ENCODE measurements around the gene CCDC152. TPM values are rescaled to one million over a fixed set of nuclear protein-coding genes. Genes with fewer than 3 reads are reported as not detected.

Gene CCDC152
- total RNA-seq, 2 donors from 2014 or later, result 1.3 TPM; not detected in 1

DNA sequence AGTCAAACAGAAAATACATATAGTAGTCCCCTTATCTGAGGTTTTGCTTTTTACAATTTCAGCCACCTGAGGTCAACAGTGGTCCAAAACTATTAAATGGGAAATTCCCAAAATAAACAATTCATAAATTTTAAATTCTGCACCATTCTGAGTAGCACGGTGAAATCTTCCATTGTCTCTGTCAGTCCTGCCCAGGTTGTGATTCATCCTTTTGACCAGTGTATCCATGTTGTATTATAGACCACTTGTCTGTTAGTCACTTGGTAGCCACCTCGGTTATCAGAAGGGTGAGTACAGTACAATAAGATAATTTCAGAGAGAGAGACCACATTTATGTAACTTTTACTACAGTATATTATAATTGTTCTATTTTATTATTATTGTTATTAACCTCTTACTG is 2.8 kb downstream of the CCDC152 start:
- no peaks in the 10 kb centered on the region for H3K36me3 ChIP-seq (replicated peaks in 1 of 2; ENCODE audit: insufficient read depth in 1 of 2, low read depth in 2 of 2)
- intact Hi-C loops (cut with DNase I), result no loop called here
- TF ChIP-seq CTCF (IDR thresholded peaks at IDR 0.05) (no peak), POLR2A (IDR thresholded peaks at IDR 0.05) (no peak)
- H3K27me3 ChIP-seq, result no peaks in the 10 kb centered on the region
- H3K9me3 ChIP-seq, result no peaks in the 10 kb centered on the region
- H3K27ac ChIP-seq, result no peak overlapping the region
- H3K4me1 ChIP-seq, result no peaks in the 10 kb centered on the region
- DNase-seq, result no peak
- 69 to 74% methylated on average over 2 of the region's 2 CpGs for WGBS, 2 donors
- no peak overlapping the region for H3K4me3 ChIP-seq
- ATAC-seq, result no peak

GRCh38 chr5:42760426-42760825 is 3.8 kb downstream of the CCDC152 start:
- no peak overlapping the region for H3K4me3 ChIP-seq
- DNase-seq (no peak), ATAC-seq (no peak)
- no peaks in the 10 kb centered on the region for H3K36me3 ChIP-seq (replicated peaks in 1 of 2; ENCODE audit: insufficient read depth in 1 of 2, low read depth in 2 of 2)
- no peak overlapping the region for H3K27ac ChIP-seq
- no peaks in the 10 kb centered on the region for H3K27me3 ChIP-seq
- TF ChIP-seq CTCF (IDR thresholded peaks at IDR 0.05) (no peak), POLR2A (IDR thresholded peaks at IDR 0.05) (no peak)
- 84 to 88% methylated on average over 4 of the region's 4 CpGs for WGBS, 2 donors
- H3K4me1 ChIP-seq, result no peaks in the 10 kb centered on the region
- H3K9me3 ChIP-seq, result no peaks in the 10 kb centered on the region
- intact Hi-C loops (cut with DNase I), result no loop called here

DNA sequence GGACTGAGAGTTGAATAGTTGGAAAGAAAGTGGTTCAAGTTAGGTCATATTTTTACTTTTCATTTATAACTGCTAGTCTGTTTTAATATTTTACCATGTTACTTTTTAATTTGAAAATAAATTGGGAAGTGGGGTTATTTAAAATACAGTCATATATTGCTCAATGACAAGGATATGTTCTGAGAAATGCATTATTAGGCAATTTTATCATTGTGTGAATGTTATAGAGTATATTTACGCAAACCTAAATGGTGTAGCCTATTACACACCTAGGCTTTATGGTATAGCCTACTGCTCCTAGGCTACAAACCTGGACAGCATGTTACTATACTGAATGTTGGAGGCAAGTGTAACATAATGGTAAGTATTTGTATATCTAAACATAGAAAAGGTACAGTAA is 5.2 kb downstream of the CCDC152 start:
- no peak for ATAC-seq
- no peak overlapping the region for H3K27ac ChIP-seq
- WGBS, 2 donors, result 78 to 95% methylated on average over 1 of the region's 1 CpG

DNA sequence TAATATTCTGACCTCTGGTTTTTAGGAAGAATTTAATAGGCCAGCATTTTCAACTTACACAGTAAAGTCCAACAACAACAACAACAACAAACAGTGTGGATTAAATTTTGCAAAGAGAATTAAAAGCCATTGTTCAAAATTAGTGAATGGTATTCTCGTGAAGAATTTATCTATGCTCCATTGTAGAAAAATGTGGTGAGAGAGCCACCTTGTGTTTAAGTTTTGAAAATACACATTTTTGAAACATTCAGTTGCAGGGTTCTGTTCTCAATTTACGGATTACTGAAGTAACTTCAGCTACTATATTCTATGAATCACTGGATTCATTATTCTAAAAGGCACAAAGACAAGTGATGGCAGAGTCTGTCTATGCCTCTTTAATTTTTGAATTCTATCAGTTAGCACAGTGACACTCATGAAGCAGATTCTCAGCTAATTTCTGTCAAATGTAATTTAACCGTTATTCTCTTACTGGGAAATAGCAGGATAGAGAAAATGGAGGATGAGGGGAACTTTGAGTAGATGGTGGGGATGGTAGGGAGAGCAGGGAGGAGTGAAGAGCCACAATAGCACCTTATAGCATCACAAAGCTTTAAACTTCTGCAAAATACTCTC is 11.0 kb downstream of the CCDC152 start:
- TF ChIP-seq CTCF (IDR thresholded peaks at IDR 0.05) (peak in 6 of 7 experiments; percentile 40 to 67 (median 52)), POLR2A (IDR thresholded peaks at IDR 0.05) (no peak)
- intact Hi-C loops (cut with DNase I), result no loop called here
- Histone ChIP-seq H3K27ac (no peak overlapping the region), H3K27me3 (peaks cover 0 to 3% of the 10 kb centered on the region in 2 donors), H3K36me3 (replicated peaks in 1 of 2; ENCODE audit: insufficient read depth in 1 of 2, low read depth in 2 of 2) (no peaks in the 10 kb centered on the region), H3K9me3 (no peaks in the 10 kb centered on the region), H3K4me3 (no peak overlapping the region), H3K4me1 (no peaks in the 10 kb centered on the region)
- no peak for DNase-seq
- no peak for ATAC-seq
- 25 to 30% methylated on average over 3 of the region's 3 CpGs for WGBS, 2 donors

More for the DNA sequence above, 5.2 kb downstream of the CCDC152 start:
- TF ChIP-seq POLR2A (IDR thresholded peaks at IDR 0.05) (no peak), CTCF (IDR thresholded peaks at IDR 0.05) (no peak)
- Histone ChIP-seq H3K9me3 (no peaks in the 10 kb centered on the region), H3K4me1 (no peaks in the 10 kb centered on the region), H3K27me3 (no peaks in the 10 kb centered on the region), H3K4me3 (no peak overlapping the region), H3K36me3 (replicated peaks in 1 of 2; ENCODE audit: insufficient read depth in 1 of 2, low read depth in 2 of 2) (no peaks in the 10 kb centered on the region)
- no peak for DNase-seq
- intact Hi-C loops (cut with DNase I), result no loop called here

- no peak for ATAC-seq
- intact Hi-C loops (cut with DNase I), result no loop called here
- WGBS, 2 donors, result 14 to 17% methylated on average over 1 of the region's 1 CpG
Measured at GRCh38 chr5:42768106-42768504, 11.5 kb downstream of the CCDC152 start.

More at GRCh38 chr5:42768106-42768504, 11.5 kb downstream of the CCDC152 start:
- Histone ChIP-seq H3K27me3 (peaks cover 0 to 3% of the 10 kb centered on the region in 2 donors), H3K4me3 (no peak overlapping the region), H3K27ac (no peak overlapping the region), H3K36me3 (replicated peaks in 1 of 2; ENCODE audit: insufficient read depth in 1 of 2, low read depth in 2 of 2) (no peaks in the 10 kb centered on the region), H3K9me3 (no peaks in the 10 kb centered on the region), H3K4me1 (no peaks in the 10 kb centered on the region)
- TF ChIP-seq POLR2A (IDR thresholded peaks at IDR 0.05), result no peak
- no peak for TF ChIP-seq CTCF (IDR thresholded peaks at IDR 0.05)
- no peak for DNase-seq
